22Rv1 (cell line): ENCODE measurements around the gene KIAA0825.

ENCODE experiments used
- H3K27ac ChIP-seq: fragments of 450-650 bp; 2 replicates; pipeline ENCODE4 v1.5.1; 2017
- ZFX ChIP-seq: fragments of 450-650 bp; IDR thresholded peaks from 2 replicates; pipeline ENCODE4 v1.6.1; 2017; ENCODE audit warnings: antibody characterized with exemption, borderline replicate concordance
- TF ChIP-seq, protein P1 (sequence below): fragments of 450-650 bp; IDR thresholded peaks from 2 replicates; pipeline ENCODE4 v1.5.1; 2017; ENCODE audit warnings: mild to moderate bottlenecking

KIAA0825 gene

GRCh38 chr5:94304146-94304545, 314.3 kb downstream of the KIAA0825 start:
- TF ChIP-seq ZFX: no peak
- TF ChIP-seq, protein P1, sequence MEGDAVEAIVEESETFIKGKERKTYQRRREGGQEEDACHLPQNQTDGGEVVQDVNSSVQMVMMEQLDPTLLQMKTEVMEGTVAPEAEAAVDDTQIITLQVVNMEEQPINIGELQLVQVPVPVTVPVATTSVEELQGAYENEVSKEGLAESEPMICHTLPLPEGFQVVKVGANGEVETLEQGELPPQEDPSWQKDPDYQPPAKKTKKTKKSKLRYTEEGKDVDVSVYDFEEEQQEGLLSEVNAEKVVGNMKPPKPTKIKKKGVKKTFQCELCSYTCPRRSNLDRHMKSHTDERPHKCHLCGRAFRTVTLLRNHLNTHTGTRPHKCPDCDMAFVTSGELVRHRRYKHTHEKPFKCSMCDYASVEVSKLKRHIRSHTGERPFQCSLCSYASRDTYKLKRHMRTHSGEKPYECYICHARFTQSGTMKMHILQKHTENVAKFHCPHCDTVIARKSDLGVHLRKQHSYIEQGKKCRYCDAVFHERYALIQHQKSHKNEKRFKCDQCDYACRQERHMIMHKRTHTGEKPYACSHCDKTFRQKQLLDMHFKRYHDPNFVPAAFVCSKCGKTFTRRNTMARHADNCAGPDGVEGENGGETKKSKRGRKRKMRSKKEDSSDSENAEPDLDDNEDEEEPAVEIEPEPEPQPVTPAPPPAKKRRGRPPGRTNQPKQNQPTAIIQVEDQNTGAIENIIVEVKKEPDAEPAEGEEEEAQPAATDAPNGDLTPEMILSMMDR: no peak

GRCh38 chr5:94288937-94289336, 329.5 kb downstream of the KIAA0825 start:
- TF ChIP-seq ZFX: no peak
- no peak overlapping the region for H3K27ac ChIP-seq

More at GRCh38 chr5:94304146-94304545, 314.3 kb downstream of the KIAA0825 start:
- H3K27ac ChIP-seq: no peak overlapping the region

DNA sequence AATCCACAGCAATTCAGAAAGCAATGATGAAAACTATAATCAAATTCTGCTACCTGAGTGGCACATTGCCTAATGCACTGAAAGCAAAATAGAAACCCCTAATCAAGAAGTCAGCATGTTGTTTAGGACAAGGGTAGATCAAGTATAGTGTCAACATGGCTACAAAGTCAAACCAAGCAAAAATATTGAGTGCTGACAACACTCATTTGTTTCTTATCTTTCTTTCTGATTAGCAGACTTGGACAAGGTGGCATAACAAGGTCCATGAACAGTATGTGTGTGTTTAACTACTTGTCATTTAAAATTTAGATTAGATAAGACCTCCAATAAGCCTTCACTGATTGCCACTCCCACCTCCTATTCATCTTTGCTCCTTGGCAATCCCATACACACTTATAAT, 332.4 kb downstream of the KIAA0825 start:
- no peak overlapping the region for H3K27ac ChIP-seq
- TF ChIP-seq, protein P1: no peak
- no peak for TF ChIP-seq ZFX

GRCh38 chr5:94283093-94283492, 335.3 kb downstream of the KIAA0825 start:
- H3K27ac ChIP-seq: no peak overlapping the region
- TF ChIP-seq ZFX: no peak
- TF ChIP-seq, protein P1: no peak

DNA sequence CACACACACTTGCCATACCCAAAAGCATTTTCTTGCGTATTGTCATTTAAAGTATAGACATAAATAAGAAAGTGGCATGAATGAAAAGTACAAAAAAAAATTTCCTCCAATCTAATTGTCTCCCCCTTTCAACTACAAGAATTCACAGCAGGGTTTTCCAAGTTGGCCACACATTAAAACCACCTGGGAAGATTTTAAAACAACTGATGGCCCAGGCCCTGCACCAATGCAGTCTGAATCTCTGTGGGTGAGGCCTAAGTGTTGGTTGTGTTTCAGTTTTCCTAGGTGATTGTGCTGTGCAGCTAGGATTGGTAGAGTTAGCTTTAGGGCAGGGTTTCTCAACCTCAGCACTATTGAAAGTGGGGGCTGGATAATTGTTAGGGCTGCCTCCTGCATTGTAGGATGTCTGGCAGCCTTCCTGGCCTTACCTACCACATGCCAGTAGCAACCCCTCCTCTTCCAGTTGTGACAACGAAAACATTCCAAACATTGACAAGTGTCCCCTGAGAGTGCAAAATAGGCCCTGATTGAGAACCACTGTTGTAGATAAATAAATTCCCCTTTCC, 337.1 kb downstream of the KIAA0825 start:
- no peak for TF ChIP-seq ZFX

DNA sequence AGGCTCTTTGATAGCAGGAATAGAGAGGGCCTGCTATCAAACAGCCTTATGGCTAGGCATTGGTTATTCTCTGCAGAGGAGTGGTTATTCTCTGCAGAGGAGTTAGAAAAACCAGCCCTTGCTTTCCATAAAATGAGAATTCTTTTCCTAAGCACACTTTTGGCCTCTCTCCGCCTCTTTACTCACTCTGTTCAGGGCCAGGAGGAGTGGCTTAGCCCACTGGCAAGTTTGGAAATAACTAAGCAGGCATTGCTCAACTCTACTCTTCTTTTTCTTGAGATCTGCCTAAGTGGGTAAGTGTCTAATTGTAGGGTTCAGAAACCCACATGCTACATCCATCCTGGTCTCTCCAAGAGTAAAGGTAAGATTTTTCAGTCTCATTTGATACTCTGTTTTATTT, 341.7 kb downstream of the KIAA0825 start:
- TF ChIP-seq ZFX: no peak
- TF ChIP-seq, protein P1: no peak

More for the DNA sequence above, 337.1 kb downstream of the KIAA0825 start:
- H3K27ac ChIP-seq: no peak overlapping the region

DNA sequence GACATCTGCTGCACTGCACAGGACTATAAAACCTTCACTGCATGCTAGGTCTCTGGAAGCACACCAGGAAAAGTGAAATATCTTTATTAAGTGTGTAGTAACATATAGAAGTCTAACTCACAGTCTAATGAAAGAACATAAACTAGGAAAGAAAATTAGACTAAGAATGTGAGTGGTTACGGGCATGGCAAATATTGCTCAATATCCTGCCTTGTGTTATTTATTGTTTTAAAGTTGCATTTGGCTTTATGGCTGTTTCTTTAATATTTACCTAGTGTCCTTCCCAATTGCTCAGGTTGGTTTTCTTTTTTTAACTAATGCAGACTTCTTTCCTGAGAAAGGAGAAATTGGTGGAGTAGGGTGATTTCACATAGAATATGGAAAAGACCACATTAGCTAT, 342.4 kb downstream of the KIAA0825 start:
- TF ChIP-seq ZFX: no peak
- TF ChIP-seq, protein P1: no peak
- no peak overlapping the region for H3K27ac ChIP-seq

More for the DNA sequence above, 341.7 kb downstream of the KIAA0825 start:
- H3K27ac ChIP-seq: no peak overlapping the region

DNA sequence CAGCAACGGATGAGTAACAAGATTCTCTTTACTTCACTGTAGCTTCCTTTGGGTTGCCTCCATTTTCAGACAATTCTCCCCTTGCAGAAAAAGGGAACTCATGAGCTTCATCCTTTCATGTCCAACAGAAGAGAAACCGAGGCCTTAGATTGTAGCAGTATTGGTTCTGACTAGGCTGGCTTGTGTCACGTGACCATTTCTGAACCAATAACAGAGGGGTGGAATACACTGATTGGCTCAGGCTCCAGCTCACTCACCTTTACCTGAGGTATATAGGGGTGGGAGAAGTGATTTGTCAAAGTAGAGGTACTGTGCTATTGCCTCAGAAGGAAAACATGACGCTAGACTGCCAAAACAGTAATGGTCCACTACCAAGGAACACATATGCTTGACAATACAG, 343.7 kb downstream of the KIAA0825 start:
- H3K27ac ChIP-seq: no peak overlapping the region
- TF ChIP-seq ZFX: no peak
- TF ChIP-seq, protein P1: no peak
